SK-N-DZ (cell line): Measurements from ENCODE around the gene TBC1D2B.
A peak's percentile ranks its signal among the peaks of the same experiment; 100 is the strongest.

Source experiments
- DNase-seq: peaks from one replicate; pipeline ENCODE4 v3.0.0-alpha.2; 2015; ENCODE audit warnings: low spot score

Gene TBC1D2B

DNA sequence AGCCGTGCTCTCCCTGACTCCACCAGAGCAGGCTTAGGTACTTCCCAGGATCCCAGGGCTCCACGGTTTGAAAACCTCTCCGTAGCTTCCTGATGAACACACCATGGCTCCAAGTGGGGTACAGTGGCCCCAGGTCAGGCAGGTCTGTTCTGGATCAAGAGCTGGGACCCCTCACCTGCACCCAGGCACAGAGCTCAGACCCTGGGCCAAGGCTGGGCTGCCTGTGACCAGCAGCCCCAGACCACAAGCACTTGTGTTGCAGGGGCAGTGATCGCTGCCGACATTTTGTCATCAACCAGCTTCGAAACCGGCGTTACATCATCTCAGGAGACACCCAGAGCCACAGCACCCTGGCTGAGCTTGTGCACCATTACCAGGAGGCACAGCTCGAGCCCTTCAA is 20.2 kb upstream of the TBC1D2B start:
- DNase-seq, result no peak

DNA sequence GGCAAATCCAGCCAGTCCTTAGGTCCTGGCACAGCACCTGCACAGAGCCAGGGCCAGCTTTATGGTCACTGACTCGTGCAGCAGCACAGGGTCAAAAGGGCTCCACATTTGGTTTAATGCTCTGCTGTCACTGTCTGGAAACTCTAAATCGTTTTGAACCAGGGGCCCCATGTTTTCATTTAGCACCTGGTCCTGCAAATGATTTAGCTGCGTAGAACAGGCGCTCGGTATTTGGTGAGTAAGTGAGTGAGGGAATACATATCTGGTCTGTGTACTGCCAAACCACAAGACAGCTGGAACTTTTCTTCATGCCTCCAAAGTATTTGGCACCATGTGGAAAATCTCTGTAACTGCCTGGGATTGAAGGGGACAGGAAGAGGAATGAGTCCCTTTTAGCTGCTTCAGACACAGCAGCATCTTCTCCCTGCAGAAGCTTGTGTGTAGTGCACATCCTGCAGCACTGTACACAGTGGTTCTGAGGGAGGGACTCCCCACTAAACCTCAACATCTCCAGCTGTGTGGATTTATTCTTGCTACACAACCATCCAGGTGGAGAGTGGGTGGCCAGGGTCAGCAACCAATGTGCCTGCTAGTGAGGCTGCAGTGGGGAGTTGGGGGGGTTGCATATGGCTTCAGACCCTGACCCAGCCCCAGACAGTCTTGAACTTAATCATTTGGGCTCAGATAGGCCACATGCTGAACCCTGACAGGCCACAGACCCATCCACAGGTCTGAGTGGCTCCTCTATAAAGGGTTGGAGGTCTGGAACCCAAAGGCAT is 15.9 kb upstream of the TBC1D2B start:
- no peak for DNase-seq

DNA sequence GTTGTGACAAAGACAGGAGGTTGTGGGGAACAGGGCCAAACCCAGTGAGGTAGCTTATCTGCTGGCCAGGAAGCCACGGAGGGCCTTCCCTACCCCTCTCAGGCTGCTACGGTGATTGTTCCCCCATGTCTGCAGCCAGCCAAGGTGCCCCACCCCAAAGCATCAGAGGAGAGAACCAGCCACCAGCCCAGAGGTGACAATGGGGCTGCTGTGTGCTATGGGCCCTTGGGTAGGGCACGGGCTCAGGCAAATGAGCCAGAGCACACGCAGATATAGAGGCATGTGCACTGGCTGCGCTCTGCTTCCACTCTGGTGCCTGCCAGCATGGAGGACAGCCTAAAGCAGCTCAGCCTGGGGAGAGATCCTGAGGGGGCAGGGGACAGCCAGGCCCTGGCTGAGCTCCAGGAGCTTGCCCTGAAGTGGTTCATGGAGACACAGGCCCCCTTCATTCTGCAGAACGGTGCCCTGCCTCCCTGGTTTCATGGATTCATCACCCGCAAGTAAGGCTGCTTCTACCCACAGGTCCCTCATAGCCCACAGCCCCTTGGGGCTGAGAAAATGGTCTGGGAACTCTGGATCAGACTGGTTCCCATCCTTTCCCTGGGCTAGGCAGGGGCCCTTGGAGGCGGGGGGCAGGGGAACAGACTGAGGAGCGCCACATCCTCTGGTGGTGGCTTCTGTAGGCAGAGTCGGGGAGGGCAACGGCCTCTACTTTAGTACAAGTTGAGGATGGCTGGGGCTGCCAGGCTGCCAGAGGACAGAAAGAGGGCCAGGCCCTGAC is 14.9 kb upstream of the TBC1D2B start, which contains the start of gene SH2D7:
Gene SH2D7 (plus strand): TSS at position 301 of the 781 bp plus-strand sequence. CDS start 24 bp downstream, at position 325.
- DNase-seq, result no peak

GRCh38 chr15:78090422-78091063 is 13.0 kb upstream of the TBC1D2B start:
- no peak for DNase-seq

- DNase-seq, result no peak
These were observed 11.2 kb upstream of the TBC1D2B start for GRCh38 chr15:78088773-78089080.

- DNase-seq, result no peak
These were observed 10.7 kb upstream of the TBC1D2B start for GRCh38 chr15:78087951-78088772.

DNA sequence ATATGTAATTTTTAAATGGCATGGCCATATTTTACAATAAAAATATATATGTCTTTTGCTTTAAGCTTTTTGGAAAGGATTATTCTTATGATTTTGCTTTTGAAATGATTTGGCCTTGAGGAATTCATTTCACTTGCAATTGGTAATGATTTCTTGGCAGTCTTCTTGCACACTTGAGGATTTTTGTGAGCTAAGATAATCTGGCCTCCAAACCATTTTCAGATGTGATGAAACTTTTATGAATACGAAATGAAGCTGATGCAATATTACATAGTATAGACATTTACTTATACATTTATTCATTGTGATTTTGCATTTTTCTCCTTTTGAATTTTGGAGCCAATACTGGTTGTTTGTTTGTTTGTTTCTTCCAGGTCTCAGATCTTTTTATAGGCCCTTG is 8.4 kb upstream of the TBC1D2B start:
- no peak for DNase-seq

DNA sequence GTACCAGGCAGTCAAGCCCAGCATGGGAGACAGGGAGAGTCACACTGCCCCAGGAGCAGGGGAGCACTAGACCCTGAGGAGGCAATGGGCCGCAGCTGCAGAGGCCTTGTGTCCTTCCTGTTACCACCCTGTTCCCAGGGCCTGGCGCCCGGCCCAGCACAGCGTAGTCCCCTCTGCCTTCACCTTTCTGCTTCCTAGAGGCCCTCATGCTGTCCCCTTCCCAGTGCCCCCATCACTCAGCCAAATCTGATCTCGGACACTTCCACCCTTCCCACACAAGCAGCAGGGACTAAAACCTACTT is 6.9 kb upstream of the TBC1D2B start:
- DNase-seq, result no peak

- DNase-seq, result no peak
These were observed 6.4 kb upstream of the TBC1D2B start for GRCh38 chr15:78083687-78084448.

- DNase-seq, result no peak
These were observed 5.7 kb upstream of the TBC1D2B start for GRCh38 chr15:78083186-78083585.

DNA sequence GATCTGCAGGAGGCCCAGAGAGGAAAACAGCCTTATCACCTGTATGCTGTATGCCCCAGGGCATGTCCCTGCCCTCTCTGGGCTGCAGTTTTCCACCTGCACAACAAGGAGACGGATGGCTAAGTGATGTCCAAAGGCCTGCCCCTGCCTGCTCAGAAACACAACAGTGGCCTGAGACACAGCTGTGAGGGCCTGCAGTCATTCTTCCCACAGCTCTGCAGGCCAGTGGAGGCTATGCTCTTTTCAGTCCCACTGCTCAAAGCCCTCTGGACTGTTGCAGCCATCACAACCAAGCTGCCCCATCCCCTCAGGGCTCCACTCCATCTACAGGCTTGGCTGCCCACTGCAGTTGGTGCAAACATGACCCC is 5.2 kb upstream of the TBC1D2B start:
- DNase-seq, result no peak

- DNase-seq, result no peak
These were observed 4.7 kb upstream of the TBC1D2B start for GRCh38 chr15:78082106-78082742.

DNA sequence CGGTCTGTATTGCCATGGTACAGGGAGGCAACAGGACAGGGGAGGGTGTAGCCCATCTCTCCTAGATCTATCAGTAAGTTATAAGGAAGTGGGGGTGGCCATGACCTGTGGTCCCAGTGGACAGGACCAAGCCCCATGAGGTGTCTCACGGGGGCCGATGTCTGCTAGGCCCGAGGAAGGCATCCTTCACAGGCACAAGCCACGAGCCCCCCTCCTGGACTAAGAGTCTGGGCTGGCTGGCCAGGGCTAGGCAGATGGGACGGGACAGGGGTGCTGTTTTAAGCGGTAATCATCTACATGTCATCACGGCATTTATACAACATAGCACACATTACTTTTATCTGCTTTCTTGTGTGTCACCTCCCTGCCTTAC is 2.6 kb upstream of the TBC1D2B start:
- no peak for DNase-seq

GRCh38 chr15:78079298-78080087 is 2.0 kb upstream of the TBC1D2B start:
- no peak for DNase-seq

- no peak for DNase-seq
These were observed 330 bp upstream of the TBC1D2B start for GRCh38 chr15:78077871-78078210.

- DNase-seq, result peak; percentile 41
These were observed 1.1 kb downstream of the TBC1D2B start for GRCh38 chr15:78076231-78077052.

DNA sequence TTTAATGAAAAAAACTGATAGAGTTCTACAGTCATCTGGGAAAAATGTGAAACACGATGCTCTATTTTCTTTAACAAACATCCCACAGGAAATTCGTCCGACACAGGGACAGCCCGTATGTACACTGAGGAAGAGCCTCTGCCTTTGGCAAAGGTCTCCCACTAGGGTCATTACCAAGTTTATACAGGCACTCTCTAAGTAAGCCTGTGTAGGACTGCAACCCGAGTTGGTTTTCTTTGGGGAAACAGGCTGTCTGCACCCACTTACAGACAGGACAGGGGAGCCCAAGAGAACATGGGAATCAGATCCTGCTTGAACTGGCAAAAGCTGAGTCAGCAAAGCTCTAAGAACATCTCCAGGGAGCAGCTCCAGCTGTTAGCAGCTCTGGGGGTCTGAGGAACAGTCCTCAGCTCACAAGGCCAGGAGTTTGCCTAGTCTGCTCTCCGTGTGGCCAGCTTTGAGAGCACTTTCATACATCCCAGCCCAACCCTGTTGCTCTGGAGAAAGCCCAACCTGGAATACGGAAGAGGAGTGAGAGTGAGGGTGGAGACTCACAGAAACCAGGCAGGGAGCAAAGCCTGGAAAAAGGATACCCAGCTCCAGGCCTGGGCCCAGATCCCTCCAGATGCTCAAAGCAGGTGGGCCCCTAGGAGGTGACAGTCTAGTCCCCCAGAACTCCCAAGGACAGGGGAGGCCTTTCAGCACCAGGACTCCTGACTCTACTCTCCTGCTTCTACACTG is 1.9 kb downstream of the TBC1D2B start:
- DNase-seq, result peak; percentile 47

DNA sequence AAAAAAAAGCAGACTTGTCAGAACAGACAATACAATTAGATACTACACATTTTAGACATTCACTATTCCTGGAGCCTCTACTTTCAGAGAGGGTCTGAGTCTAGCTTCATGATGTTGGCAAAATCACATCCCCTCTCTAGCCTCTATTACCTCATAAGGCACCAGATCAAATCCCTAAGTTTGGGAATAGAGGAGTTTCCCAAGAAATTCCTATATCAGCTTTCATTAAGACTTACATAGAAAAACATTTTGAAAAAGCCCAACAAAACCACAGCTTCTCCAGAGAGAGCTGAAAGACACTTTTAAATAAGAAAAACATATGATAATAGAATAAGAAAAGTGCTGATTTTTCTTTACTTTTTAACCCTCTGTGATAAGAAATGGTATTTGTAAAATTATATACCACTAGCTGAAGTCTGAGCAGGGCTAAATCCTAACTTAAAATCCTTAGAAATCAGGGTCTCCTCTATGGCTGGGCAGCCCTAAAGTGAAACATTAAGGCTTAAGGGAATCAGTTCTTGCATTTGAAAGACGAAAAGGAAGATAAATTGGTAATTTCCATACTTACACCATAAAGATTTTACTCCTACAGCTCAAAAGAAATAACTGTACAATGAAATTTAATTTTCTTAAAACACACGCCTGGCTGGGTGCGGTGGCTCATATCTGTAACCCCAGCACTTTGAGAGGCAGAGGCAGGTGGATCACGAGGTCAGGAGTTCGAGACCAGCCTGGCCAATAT is 4.3 kb downstream of the TBC1D2B start:
- DNase-seq, result no peak
